TTC549 (cell line): ENCODE data around the gene GBF1.

ENCODE experiments used
- FAIRE-seq: peaks from 2 replicates; lab custom pipeline; 2012; peaks lifted over from hg19 to GRCh38; lab: Jason Lieb, UNC

GBF1 gene

GRCh38 chr10:102410429-102411073 lies 165.2 kb downstream of the GBF1 start:
- no peak for FAIRE-seq

DNA sequence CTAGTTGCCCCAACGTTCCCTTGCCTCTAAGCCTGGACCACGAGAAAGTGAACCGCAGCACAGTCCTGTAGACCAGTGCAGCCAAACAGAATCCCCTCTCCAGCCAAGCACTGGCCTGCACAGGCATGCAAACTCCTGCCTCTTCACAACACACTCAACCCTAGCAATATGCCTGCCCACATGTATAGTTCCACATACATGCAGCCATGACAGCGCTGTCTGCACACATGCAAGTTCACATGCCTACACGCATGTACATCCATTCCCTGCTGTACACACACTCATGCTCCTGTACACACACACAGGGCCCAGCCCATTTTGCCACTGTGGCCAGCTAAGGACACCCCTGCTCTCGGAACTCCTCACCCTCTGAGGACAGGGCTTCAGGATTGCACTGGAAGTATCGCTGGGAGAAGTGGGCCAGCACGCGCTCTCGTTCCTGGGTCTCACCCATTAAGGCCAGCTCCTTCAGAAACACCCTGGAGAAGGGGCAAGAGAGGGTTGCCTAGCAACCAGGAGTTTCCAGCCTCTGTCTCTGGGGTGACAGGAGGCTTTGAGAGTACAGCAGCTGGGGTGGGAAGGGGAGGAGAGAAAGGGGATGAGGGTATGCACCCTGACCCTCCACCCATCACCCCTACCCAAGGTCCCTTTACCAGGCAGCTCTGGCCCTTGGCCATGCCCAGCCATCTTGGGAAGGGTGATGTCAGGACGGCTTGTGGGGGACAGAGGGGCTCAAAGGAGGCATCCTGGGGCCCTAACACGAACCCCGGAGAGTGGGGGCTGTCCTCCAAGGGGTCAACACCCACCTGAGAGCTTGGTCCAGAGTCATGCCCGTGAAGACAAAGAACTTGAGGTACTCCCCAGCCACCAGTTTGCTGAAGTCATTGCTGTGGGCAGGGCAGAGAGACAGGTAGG lies 166.3 kb downstream of the GBF1 start:
- no peak for FAIRE-seq

DNA sequence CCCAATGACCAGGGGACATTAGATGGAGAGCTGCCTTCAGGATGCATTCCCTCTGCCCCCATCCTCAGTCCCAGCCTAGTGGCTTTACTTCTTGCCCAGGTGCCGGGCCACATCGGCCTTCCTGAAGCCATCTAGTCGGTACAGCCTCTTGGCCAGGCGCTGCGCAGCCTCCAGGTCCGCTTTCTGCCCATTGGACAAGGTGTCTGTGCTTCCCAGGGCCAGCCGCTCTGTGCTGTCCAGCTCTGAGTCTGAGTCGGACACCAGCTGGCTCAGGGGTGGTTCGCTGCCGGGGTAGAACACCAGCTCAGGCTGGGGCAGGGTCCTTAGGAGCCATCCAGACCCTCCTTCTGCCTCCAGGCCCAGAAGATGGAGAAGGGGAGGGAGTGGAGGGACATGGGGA lies 167.0 kb downstream of the GBF1 start:
- no peak for FAIRE-seq

DNA sequence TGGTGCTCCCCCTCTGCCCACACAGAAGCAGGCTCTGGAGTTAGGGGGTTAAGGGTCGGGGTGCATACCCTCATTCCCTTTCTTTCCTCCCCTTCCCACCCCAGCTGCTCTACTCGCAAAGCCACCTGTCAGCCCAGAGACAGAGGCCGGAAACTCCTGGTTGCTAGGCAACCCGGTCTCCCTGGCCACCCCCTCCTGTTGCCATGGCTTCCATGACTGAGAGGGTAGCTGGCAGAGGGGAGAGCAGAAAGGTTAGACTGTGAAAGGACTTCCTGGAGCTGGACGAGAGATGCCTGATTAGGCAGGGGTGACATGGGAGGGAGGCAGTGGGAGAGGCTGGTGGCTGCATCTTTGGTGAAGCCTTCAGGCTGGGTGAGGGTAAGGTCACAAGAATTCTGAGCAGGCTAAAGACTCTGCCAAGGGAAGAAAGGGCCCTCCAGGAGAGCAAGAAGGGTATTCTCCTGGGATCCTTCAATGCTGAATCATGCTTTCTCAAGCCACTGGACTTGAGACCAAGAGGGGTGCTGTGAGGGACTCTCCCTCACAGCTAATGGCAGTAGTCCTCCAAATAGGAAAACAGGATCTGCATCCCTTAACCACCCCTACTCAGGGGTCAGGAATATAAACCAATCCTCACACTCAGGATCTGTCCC lies 167.8 kb downstream of the GBF1 start:
- FAIRE-seq = no peak

DNA sequence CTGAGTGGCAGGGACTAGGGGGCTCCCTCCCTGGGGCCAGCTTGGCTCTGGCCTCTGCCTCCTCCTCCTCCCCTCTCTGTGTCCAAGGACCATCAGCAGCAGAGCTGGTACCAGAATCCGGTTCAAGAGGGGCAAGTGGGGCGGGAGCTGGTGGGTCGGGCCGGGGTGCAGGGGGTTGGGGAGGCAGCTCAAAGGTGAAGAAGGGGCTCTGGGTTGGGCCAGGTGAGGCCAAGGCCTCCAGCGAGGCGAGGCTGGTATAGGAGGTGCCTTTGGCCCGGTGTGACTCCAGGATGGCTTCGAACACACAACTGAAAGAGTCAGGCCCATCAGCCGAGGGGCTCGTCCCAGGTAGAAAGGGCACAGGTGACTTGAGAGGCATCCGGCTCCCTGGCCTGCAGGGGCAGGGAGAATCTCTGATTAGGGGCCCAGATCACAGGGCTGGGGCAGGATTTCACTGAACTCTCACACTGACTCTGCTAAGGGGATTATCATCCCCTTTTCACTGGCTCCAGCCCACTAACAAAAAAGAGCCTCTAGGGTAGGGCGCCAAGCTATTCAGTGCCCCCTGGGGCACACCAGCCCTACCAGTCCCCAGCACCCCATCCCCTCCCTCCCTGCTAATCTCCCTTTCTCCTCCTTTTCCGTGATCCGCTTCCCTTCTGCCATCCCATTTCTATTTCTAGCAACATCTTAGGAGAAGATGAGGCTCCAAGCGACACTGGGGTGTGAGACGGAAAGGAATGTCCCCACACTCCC lies 168.7 kb downstream of the GBF1 start:
- no peak for FAIRE-seq

GRCh38 chr10:102414749-102415148 lies 169.4 kb downstream of the GBF1 start:
- FAIRE-seq = no peak

GRCh38 chr10:102416283-102416682 lies 171.0 kb downstream of the GBF1 start:
- no peak for FAIRE-seq

DNA sequence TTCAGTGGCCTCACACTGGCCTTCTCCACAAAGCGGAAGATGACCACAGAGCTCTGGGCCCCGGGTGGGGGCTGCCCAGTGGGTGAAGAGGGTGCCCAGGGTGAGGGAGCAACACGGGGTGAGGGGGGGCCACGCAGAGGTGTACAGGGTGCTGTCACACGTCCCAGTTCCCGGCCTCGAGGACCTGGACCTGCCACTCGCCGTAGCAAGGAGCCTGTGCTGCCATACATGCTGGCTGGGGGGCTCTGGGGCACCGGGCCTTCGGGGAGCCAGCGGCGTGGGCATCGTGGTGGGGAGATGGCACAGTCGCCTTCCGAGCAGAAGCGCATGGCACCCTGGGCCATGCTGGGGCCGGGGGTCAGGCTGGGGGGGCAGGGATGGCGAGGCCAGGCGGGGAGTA lies 171.4 kb downstream of the GBF1 start:
- FAIRE-seq = no peak

- no peak for FAIRE-seq
Observed at GRCh38 chr10:102418622-102419268, 173.4 kb downstream of the GBF1 start, which contains the start of gene PSD. PSD (minus strand) TSS chr10:102418785; CDS start chr10:102417038, 1,747 bp downstream.

GRCh38 chr10:102419269-102420180 lies 174.2 kb downstream of the GBF1 start:
- FAIRE-seq = no peak

DNA sequence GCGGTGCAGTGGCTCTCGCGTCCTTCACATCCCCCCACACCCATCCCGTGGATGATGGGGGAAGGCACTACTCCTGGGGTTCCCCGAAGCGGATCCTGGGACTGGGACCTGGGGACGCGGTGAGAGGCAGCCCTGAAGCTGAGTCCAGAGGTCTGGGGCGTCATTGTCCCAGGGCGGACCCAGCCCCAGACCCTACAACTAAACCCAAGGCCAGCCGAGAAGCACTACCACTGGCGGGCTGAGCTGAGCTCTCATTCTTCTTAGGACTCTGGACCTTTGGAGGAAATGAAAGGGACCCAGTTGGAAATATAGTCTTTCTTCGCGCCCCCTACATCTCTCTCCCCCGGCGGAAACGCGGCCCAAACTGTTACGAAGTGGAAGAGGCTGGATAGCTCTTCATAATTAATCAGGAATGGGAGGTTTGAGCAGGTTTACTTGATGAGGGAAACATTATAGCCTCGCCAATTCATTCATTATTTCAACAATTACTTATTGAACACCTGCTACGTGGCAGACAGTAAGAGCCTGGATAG lies 174.9 kb downstream of the GBF1 start:
- no peak for FAIRE-seq

- FAIRE-seq = peak; percentile 74
Observed at GRCh38 chr10:102420714-102421506, 175.6 kb downstream of the GBF1 start, which contains the start of gene FBXL15. FBXL15 (plus strand) TSS chr10:102420836; CDS start chr10:102421130, 294 bp downstream.

DNA sequence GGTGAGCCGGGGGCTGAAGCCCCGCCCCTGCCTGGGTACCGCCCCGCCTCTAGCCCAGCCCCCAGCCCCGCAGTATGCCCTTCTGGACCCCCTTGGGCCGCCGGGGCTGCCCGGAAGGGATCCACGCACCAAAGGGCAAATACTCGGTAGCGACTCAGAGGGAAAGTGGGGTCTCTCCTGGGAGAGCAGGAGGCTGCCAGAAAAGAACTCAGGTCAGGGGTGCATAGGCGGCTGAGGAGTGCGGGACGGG lies 176.1 kb downstream of the GBF1 start:
- FAIRE-seq = no peak

GRCh38 chr10:102421757-102422512 lies 176.6 kb downstream of the GBF1 start:
- FAIRE-seq = no peak

- no peak for FAIRE-seq
Observed at GRCh38 chr10:102422545-102423129, 177.3 kb downstream of the GBF1 start.

- FAIRE-seq = no peak
Observed at GRCh38 chr10:102423372-102423968, 178.1 kb downstream of the GBF1 start.

DNA sequence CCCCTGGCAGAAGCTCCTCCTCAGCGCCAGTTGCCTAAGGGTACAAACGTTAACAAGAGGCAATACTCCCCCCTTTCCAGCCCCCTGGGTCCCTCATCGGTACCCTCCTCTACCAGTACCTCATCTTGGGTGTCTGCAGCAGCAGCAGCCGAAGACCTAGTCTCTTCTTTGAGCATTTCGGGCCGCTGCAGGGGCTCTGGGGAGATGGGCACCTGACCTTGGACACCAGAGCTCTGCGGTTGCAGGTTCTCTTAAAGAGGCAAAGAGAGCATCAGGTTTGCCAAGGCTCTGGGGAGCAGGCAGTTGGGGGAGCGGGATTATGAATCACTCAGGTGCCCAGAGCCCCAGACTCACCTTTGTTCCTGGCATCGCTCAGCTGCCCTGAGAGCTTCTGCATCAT lies 178.8 kb downstream of the GBF1 start:
- no peak for FAIRE-seq

DNA sequence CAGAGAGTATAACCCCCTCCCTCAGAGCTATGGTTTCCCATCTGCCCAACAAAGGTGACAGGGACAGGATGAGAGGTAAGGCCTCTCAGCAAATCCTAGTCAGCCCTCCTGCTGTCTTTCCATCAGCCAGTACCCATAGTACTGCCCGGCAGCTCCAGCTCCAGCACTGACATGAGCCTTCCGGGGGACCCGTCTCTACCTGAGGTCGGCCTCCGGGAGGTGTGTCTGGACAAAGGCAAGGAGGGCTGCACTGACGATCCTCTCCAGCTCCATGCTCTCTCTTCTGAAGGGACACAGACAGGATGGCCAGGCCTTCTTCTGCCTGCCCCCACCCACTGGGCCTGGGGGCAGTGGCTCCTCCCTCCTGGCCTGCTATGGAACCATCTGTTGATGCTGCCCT lies 179.6 kb downstream of the GBF1 start:
- no peak for FAIRE-seq
